ENCODE measurements around the gene VPS37B.

The VPS37B gene

DNA sequence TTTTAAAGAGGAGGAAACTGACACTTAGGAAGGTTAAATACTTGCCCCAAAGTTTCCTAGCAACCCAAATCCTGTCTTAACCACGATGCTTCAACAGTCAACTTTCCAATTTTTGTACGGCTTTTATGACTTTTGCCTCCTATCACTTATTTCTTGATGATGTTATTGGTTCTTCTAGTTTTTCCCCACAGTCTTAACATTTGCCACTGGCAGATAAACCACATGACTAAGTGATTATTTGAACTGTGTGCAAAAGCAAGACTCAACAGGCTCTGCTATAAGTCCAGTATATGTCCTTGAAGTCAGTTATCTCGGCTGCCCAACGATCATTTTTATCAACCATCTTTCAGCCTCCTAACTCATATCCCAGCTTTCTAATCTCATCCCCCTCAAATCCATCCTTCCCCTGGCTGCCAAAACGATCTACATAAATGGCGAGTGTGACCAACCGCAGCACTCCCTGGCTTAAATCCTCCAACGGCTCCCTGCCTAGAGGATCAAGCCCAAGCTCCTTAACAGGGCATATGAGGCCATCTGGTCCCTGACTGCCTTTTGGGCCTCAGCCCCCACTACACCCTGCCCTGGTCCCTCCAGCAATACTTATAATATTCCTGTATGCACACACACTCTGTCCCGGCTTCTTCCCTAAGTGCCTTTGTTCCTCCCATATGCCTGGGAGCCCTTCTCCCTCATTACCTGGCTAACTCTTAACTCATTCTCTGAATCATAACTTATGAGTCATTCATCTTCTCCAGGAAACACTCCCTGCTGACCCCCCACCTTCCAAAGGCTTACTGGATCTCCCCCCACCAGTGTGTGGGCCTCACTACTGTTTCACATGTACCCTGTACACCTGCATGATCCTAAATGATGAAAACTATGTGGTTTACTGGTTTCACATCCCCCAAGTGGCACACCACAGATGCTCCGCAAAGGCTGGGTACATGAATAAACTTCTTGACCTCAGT lies 8.8 kb downstream of the VPS37B start (continued):
- TF ChIP-seq, protein P1, sequence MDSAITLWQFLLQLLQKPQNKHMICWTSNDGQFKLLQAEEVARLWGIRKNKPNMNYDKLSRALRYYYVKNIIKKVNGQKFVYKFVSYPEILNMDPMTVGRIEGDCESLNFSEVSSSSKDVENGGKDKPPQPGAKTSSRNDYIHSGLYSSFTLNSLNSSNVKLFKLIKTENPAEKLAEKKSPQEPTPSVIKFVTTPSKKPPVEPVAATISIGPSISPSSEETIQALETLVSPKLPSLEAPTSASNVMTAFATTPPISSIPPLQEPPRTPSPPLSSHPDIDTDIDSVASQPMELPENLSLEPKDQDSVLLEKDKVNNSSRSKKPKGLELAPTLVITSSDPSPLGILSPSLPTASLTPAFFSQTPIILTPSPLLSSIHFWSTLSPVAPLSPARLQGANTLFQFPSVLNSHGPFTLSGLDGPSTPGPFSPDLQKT (IDR thresholded peaks at IDR 0.05; ENCODE audit: borderline replicate concordance, low read depth, low read length), result no peak
- TF ChIP-seq ZNF239 (tag by site-specific recombination; IDR thresholded peaks at IDR 0.05) (no peak), EGR2 (tag by site-specific recombination; IDR thresholded peaks at IDR 0.05; ENCODE audit: low read depth) (no peak), ZNF169 (tag by site-specific recombination; IDR thresholded peaks at IDR 0.05) (no peak), ZXDB (tag by site-specific recombination; IDR thresholded peaks at IDR 0.05) (no peak; the same call in 1 of the 2 replicates), ZNF341 (tag by site-specific recombination; IDR thresholded peaks at IDR 0.05; ENCODE audit: low read depth) (no peak), ZNF549 (tag by site-specific recombination; IDR thresholded peaks at IDR 0.05) (no peak), REPIN1 (tag by site-specific recombination; IDR thresholded peaks at IDR 0.05; ENCODE audit: low read depth) (no peak), ZNF366 (tag by site-specific recombination; conservative IDR thresholded peaks at IDR 0.05) (0 out of 2 replicates have a peak, but pooled peaks have one; percentile 38), ZNF837 (tag by site-specific recombination; IDR thresholded peaks at IDR 0.05) (no peak), ZNF335 (tag by site-specific recombination; conservative IDR thresholded peaks at IDR 0.05) (0 out of 2 replicates have a peak, but pooled peaks have one; percentile 17), ZNF660 (tag by site-specific recombination; IDR thresholded peaks at IDR 0.05) (peak; percentile 66; the same call in 1 of the 2 replicates), KLF9 (tag by site-specific recombination; IDR thresholded peaks at IDR 0.05; ENCODE audit: low read depth) (no peak), ZFP69B (tag by site-specific recombination; IDR thresholded peaks at IDR 0.05) (peak; percentile 41; the same call in 1 of the 2 replicates), GLIS2 (tag by site-specific recombination; IDR thresholded peaks at IDR 0.05) (peak; percentile 75), ZNF658 (tag by site-specific recombination; IDR thresholded peaks at IDR 0.05) (no peak)
- TF ChIP-seq, protein P2, sequence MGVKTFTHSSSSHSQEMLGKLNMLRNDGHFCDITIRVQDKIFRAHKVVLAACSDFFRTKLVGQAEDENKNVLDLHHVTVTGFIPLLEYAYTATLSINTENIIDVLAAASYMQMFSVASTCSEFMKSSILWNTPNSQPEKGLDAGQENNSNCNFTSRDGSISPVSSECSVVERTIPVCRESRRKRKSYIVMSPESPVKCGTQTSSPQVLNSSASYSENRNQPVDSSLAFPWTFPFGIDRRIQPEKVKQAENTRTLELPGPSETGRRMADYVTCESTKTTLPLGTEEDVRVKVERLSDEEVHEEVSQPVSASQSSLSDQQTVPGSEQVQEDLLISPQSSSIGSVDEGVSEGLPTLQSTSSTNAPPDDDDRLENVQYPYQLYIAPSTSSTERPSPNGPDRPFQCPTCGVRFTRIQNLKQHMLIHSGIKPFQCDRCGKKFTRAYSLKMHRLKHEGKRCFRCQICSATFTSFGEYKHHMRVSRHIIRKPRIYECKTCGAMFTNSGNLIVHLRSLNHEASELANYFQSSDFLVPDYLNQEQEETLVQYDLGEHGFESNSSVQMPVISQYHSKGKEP (tag by site-specific recombination; IDR thresholded peaks at IDR 0.05), result no peak
- TF ChIP-seq, protein P3, sequence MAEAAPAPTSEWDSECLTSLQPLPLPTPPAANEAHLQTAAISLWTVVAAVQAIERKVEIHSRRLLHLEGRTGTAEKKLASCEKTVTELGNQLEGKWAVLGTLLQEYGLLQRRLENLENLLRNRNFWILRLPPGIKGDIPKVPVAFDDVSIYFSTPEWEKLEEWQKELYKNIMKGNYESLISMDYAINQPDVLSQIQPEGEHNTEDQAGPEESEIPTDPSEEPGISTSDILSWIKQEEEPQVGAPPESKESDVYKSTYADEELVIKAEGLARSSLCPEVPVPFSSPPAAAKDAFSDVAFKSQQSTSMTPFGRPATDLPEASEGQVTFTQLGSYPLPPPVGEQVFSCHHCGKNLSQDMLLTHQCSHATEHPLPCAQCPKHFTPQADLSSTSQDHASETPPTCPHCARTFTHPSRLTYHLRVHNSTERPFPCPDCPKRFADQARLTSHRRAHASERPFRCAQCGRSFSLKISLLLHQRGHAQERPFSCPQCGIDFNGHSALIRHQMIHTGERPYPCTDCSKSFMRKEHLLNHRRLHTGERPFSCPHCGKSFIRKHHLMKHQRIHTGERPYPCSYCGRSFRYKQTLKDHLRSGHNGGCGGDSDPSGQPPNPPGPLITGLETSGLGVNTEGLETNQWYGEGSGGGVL (tag by site-specific recombination; IDR thresholded peaks at IDR 0.05), result peak; percentile 99
- TF ChIP-seq, protein P4, sequence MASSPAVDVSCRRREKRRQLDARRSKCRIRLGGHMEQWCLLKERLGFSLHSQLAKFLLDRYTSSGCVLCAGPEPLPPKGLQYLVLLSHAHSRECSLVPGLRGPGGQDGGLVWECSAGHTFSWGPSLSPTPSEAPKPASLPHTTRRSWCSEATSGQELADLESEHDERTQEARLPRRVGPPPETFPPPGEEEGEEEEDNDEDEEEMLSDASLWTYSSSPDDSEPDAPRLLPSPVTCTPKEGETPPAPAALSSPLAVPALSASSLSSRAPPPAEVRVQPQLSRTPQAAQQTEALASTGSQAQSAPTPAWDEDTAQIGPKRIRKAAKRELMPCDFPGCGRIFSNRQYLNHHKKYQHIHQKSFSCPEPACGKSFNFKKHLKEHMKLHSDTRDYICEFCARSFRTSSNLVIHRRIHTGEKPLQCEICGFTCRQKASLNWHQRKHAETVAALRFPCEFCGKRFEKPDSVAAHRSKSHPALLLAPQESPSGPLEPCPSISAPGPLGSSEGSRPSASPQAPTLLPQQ (tag by site-specific recombination; IDR thresholded peaks at IDR 0.05), result 0 out of 2 replicates have a peak, but pooled peaks have one; percentile 32
- TF ChIP-seq, protein P5, sequence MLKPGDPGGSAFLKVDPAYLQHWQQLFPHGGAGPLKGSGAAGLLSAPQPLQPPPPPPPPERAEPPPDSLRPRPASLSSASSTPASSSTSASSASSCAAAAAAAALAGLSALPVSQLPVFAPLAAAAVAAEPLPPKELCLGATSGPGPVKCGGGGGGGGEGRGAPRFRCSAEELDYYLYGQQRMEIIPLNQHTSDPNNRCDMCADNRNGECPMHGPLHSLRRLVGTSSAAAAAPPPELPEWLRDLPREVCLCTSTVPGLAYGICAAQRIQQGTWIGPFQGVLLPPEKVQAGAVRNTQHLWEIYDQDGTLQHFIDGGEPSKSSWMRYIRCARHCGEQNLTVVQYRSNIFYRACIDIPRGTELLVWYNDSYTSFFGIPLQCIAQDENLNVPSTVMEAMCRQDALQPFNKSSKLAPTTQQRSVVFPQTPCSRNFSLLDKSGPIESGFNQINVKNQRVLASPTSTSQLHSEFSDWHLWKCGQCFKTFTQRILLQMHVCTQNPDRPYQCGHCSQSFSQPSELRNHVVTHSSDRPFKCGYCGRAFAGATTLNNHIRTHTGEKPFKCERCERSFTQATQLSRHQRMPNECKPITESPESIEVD (tag by site-specific recombination; IDR thresholded peaks at IDR 0.05), result peak; percentile 86

Data from HEK293 (cell line).